HG03097 (cell line): Measurements from ENCODE around the gene INO80.
"Not testable (repeated sequence)": the region's sequence is repeated elsewhere in the genome, so short reads cannot be mapped to it uniquely, and the experiment has no call there.

ENCODE experiments used
- ATAC-seq: cut with Tn5 transposase; IDR thresholded peaks from one replicate; pipeline ENCODE4 v1.9.1; 2021; ENCODE audit not compliant: unreplicated experiment, low FRiP score

The INO80 gene

GRCh38 chr15:41116116-41116961, at the start of gene INO80:
Gene INO80 (minus strand): TSS chr15:41116280. CDS start chr15:41096310, 19,970 bp downstream.
- peak; percentile 70 for ATAC-seq

GRCh38 chr15:41161736-41162135, 45.7 kb upstream of the INO80 start:
- ATAC-seq = no peak

GRCh38 chr15:41161336-41161735, 45.3 kb upstream of the INO80 start:
- ATAC-seq = no peak

GRCh38 chr15:41160639-41161315, 44.7 kb upstream of the INO80 start:
- no peak for ATAC-seq

GRCh38 chr15:41154412-41154811, 38.3 kb upstream of the INO80 start:
- ATAC-seq = no peak

GRCh38 chr15:41153733-41154132, 37.7 kb upstream of the INO80 start:
- ATAC-seq = no peak

- no peak for ATAC-seq
These were observed 35.4 kb upstream of the INO80 start for GRCh38 chr15:41151451-41152005.

GRCh38 chr15:41150279-41150678, 34.2 kb upstream of the INO80 start:
- ATAC-seq = no peak

- ATAC-seq = no peak
These were observed 32.0 kb upstream of the INO80 start for GRCh38 chr15:41148065-41148464.

- ATAC-seq = no peak
These were observed 23.5 kb upstream of the INO80 start for GRCh38 chr15:41139619-41140018.

GRCh38 chr15:41139112-41139511, 23.0 kb upstream of the INO80 start:
- ATAC-seq = not testable (repeated sequence)

- ATAC-seq = not testable (repeated sequence)
These were observed 19.5 kb upstream of the INO80 start for GRCh38 chr15:41135580-41135979.

GRCh38 chr15:41133454-41133853, 17.4 kb upstream of the INO80 start:
- no peak for ATAC-seq

GRCh38 chr15:41132094-41132493, 16.0 kb upstream of the INO80 start:
- ATAC-seq = not testable (repeated sequence)

GRCh38 chr15:41128174-41128902, 12.3 kb upstream of the INO80 start:
- ATAC-seq = no peak

- no peak for ATAC-seq
These were observed 10.0 kb upstream of the INO80 start for GRCh38 chr15:41125931-41126642.

- no peak for ATAC-seq
These were observed 9.1 kb upstream of the INO80 start for GRCh38 chr15:41125063-41125669.

GRCh38 chr15:41124058-41124457, 8.0 kb upstream of the INO80 start:
- no peak for ATAC-seq

GRCh38 chr15:41122849-41123248, 6.8 kb upstream of the INO80 start:
- no peak for ATAC-seq

GRCh38 chr15:41121951-41122350, 5.9 kb upstream of the INO80 start:
- no peak for ATAC-seq
